NB4 (cell line): Measurements from ENCODE around the gene SLC27A4.

ENCODE experiments used
- DNase-seq: peaks from one replicate; pipeline ENCODE4 v3.0.0; 2010; ENCODE audit warnings: low read depth
- H3K4me3 ChIP-seq: one replicate; pipeline ENCODE4 v1.5.1; 2011; ENCODE audit warnings: mild to moderate bottlenecking, low read depth, low read length, moderate library complexity
- CTCF ChIP-seq: IDR thresholded peaks from one replicate; pipeline ENCODE4 v1.5.1; 2012; ENCODE audit warnings: low read depth, low read length
- MAX ChIP-seq: IDR thresholded peaks from 2 replicates; pipeline ENCODE4 v1.6.1; 2011; ENCODE audit warnings: low read depth, low read length
- MYC ChIP-seq: IDR thresholded peaks from 2 replicates; pipeline ENCODE4 v1.6.1; 2011; ENCODE audit warnings: low read depth, low read length
- POLR2A ChIP-seq: IDR thresholded peaks from 2 replicates; pipeline ENCODE4 v1.6.1; 2011; ENCODE audit warnings: mild to moderate bottlenecking; ENCODE audit not compliant: insufficient read length; ENCODE audit errors: extremely low read depth

Gene SLC27A4

GRCh38 chr9:128370752-128371629 lies 30.7 kb downstream of the SLC27A4 start, which contains the start of gene URM1:
TSS of gene URM1 (plus strand) at chr9:128371374. CDS start at chr9:128371381, 7 bp downstream.
- H3K4me3 ChIP-seq: peak within 1 kb of the TSS; percentile 100
- DNase-seq: peak; percentile 97
- TF ChIP-seq MYC (peak; percentile 55), POLR2A (peak; percentile 60), CTCF (no peak), MAX (peak; percentile 55; the same call in 1 of the 2 replicates)

- 0 out of 2 replicates have a peak, but pooled peaks have one; percentile 0 for TF ChIP-seq MYC
- no peak for TF ChIP-seq POLR2A
- no peak for TF ChIP-seq MAX
- peak overlapping the region; percentile 100 for H3K4me3 ChIP-seq
- DNase-seq: peak; percentile 14
These were observed 31.3 kb downstream of the SLC27A4 start for GRCh38 chr9:128371630-128372117.

GRCh38 chr9:128372188-128372641 lies 31.9 kb downstream of the SLC27A4 start:
- DNase-seq: peak; percentile 15
- TF ChIP-seq POLR2A (no peak), CTCF (no peak), MYC (no peak)

GRCh38 chr9:128372784-128373183 lies 32.5 kb downstream of the SLC27A4 start:
- DNase-seq: no peak
- peak overlapping the region; percentile 12 for H3K4me3 ChIP-seq
- TF ChIP-seq CTCF (no peak), MAX (no peak), MYC (no peak), POLR2A (no peak)

More at GRCh38 chr9:128372188-128372641, 31.9 kb downstream of the SLC27A4 start:
- peak overlapping the region; percentile 100 for H3K4me3 ChIP-seq

- TF ChIP-seq CTCF (no peak), MYC (no peak)
- DNase-seq: no peak
- H3K4me3 ChIP-seq: no peak overlapping the region
These were observed 33.9 kb downstream of the SLC27A4 start for GRCh38 chr9:128374221-128374675.

- DNase-seq: no peak
- TF ChIP-seq MYC: no peak
- no peak for TF ChIP-seq POLR2A
- no peak for TF ChIP-seq MAX
- no peak for TF ChIP-seq CTCF
- H3K4me3 ChIP-seq: no peak overlapping the region
These were observed 35.5 kb downstream of the SLC27A4 start for GRCh38 chr9:128375865-128376264.
